Ishikawa (cell line): Measurements from ENCODE around the gene ARRB1.

Experiments used
- CEBPB ChIP-seq: IDR thresholded peaks from 2 replicates; pipeline ENCODE4 v1.6.1; 2012
- CREB1 ChIP-seq: IDR thresholded peaks from 2 replicates; pipeline ENCODE4 v1.6.1; 2012; ENCODE audit warnings: low read depth
- EGR1 ChIP-seq: IDR thresholded peaks from 2 replicates; pipeline ENCODE4 v1.6.1; 2012
- EP300 ChIP-seq: IDR thresholded peaks from 2 replicates; pipeline ENCODE4 v1.6.1; 2012; ENCODE audit warnings: borderline replicate concordance
- FOXM1 ChIP-seq: IDR thresholded peaks from 2 replicates; pipeline ENCODE4 v1.6.1; 2012; ENCODE audit warnings: low read depth, borderline replicate concordance
- MAX ChIP-seq: IDR thresholded peaks from 2 replicates; pipeline ENCODE4 v1.6.1; 2012
- NFIC ChIP-seq: IDR thresholded peaks from 2 replicates; pipeline ENCODE4 v1.6.1; 2012
- RAD21 ChIP-seq: IDR thresholded peaks from 2 replicates; pipeline ENCODE4 v1.6.1; 2012; ENCODE audit warnings: low read depth
- REST ChIP-seq: IDR thresholded peaks from 2 replicates; pipeline ENCODE4 v1.6.1; 2012; ENCODE audit warnings: low read depth, mild to moderate bottlenecking
- TAF1 ChIP-seq: IDR thresholded peaks from 2 replicates; pipeline ENCODE4 v1.6.1; 2012; ENCODE audit warnings: low read depth, mild to moderate bottlenecking
- TEAD4 ChIP-seq: IDR thresholded peaks from 2 replicates; pipeline ENCODE4 v1.6.1; 2012
- USF1 ChIP-seq: IDR thresholded peaks from 2 replicates; pipeline ENCODE4 v1.6.1; 2012
- YY1 ChIP-seq: IDR thresholded peaks from 2 replicates; pipeline ENCODE4 v1.6.1; 2012; ENCODE audit warnings: low read depth
- ZBTB7A ChIP-seq: IDR thresholded peaks from 2 replicates; pipeline ENCODE4 v1.6.1; 2012; ENCODE audit warnings: low read depth

- no peak for TF ChIP-seq REST
- no peak for TF ChIP-seq RAD21
- no peak for TF ChIP-seq MAX
- no peak for TF ChIP-seq EGR1
- TF ChIP-seq YY1: no peak
- TF ChIP-seq EP300: no peak
- no peak for TF ChIP-seq CEBPB
- TF ChIP-seq USF1: no peak
- TF ChIP-seq TAF1: no peak
- no peak for TF ChIP-seq CREB1
- TF ChIP-seq TEAD4: no peak
- TF ChIP-seq ZBTB7A: no peak; the same call in 1 of the 2 replicates
- TF ChIP-seq NFIC: no peak
- TF ChIP-seq FOXM1: no peak
Measured at GRCh38 chr11:75350122-75350742, 1.2 kb downstream of the ARRB1 start.
